Activated CD4-positive, alpha-beta T cell treated with anti-CD3 and anti-CD28 coated beads for 1 hour (primary cell): ENCODE data around the gene ENOX1.
"Not testable (repeated sequence)": the region's sequence is repeated elsewhere in the genome, so short reads cannot be mapped to it uniquely, and the experiment has no call there.

Source experiments
- DNase-seq: peaks from one replicate; pipeline ENCODE4 v3.0.0-alpha.2; 2020

ENOX1 gene

DNA sequence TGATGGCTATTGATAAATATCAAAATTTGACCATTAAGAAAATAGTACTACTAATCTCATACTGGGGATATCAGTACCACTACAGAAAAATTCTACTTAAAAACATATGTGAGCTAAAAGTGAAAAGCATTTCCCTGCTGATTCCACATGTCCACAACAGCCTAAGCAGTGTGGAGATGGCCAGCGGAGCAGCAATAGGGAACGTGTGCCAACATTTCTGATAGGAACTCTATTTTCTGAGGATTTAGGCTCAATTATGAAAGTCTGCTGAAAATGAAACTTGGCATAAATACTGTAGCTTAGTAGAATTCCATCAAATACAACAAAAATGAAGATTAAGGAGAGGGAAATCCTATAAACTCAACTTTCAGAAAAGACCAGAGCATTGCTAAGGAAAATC, 311.6 kb downstream of the ENOX1 start:
- no peak for DNase-seq

DNA sequence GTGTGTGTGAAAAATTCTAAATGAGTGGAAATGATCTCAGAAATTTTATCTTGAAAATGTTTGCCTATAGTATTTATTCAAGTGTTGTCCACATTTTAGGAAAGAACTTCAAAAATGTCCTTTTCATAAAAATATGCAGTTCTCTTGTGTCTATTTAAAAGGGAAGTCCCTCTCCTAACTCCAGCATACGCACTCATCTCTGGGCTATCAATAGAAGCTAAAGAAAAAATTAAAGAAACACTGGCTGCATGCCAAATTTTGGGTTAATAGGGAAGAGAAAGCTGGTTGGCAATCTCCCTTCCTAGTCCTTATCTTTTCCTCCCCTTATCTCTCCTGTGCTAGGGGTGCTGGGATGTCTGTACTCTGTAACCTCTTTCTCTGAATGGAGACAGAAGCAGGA, 313.3 kb downstream of the ENOX1 start:
- DNase-seq = no peak

DNA sequence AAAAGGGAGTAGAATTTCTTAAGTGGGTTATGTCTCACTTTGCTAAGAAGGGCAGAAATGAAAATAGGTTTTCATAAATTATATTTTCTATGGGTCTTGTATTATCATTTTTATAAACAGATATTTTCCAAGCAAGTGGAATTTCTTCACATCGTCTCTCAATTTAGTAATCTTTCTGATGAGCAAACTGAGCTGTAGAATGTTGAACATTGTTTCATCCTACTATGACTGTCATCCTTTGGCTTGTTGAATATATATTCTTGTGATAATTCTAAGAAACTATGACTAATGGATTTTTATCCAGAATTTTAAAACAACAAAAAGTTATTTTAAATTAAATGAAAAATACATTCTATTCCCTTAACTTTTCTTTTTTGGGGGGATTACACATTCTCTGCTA, 313.8 kb downstream of the ENOX1 start:
- no peak for DNase-seq

DNA sequence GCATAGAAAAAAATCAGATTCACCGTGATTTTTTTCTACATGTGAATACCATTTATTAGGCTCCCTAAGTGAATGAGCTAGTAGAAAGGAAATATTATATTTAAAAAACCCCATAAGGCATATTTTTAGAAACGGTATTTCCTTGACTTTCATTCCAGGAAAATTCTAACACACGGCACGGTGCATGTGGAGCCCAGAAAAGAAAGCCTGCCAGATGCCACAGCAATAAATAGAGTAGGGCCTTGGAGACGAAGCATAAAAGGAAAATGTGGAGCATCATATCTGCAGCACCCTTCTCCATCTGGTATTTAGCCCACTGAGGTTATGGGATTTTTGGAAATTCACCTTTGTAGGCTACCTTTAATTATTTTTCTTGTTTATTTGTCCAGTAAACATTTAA, 314.4 kb downstream of the ENOX1 start:
- DNase-seq = no peak

DNA sequence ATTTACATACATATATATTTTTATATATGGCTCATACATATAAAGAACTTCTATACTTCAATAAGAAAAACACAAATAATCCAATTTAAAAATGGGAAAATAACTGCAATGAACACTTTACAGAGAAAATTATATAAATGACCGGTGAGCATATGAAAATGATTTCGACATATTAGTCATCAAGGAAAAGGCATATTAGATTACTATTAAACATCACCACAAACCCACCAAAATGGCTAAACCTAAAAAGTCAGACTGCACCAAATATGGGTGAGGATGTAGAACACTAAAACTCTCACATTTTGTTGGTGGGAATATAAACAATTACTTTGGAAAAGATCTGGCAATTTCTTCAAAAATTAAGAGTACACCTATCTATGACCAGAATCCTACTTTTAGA, 316.2 kb downstream of the ENOX1 start:
- no peak for DNase-seq

DNA sequence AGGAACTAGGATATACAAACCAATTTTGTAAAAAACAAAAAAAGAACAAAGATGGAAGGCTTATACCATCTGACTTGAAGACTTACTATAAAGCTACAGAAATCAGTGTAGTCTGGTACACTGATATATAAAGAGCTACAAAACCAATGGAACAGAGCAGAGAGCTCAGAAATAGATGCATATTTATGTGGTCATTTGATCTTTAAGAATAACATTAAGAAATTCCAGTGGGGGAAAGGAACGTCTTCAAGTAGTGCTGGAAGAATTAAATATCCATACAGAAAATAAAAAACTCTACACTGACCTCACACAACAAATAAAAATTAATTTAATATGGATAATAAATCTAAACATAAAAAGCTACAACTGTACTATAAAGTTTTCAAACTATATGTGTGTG, 317.0 kb downstream of the ENOX1 start:
- no peak for DNase-seq

DNA sequence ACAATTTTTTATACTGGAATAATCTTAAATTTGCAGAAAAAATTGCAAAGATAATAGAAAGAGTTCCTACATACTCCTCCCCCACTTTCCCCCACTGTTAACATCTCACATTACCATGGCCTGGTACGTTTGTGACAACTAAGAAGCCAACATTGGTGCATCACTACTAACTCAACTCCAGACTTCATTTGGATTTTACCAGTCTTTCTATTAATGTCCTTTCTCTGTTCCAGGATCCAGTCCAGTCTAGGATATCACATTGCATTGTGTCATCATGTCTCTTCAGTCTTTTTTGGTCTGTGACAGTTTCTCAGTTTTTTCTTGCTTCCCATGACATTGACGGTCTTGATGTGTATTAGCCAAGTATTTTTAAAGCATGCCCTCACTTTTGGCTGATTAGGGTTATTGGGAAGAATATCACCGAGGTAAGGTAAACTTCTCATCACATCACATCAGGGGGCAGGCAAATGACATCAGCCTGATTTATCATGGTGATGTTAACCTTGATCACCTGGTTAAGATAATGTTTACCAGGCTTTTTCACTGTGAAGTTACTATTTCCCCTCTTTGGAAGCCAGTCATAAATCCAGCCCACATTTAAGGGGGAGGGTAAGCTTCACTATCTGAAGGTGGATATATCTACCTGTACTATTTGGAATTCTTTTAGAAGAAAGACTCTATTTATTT, 322.1 kb downstream of the ENOX1 start:
- no peak for DNase-seq

DNA sequence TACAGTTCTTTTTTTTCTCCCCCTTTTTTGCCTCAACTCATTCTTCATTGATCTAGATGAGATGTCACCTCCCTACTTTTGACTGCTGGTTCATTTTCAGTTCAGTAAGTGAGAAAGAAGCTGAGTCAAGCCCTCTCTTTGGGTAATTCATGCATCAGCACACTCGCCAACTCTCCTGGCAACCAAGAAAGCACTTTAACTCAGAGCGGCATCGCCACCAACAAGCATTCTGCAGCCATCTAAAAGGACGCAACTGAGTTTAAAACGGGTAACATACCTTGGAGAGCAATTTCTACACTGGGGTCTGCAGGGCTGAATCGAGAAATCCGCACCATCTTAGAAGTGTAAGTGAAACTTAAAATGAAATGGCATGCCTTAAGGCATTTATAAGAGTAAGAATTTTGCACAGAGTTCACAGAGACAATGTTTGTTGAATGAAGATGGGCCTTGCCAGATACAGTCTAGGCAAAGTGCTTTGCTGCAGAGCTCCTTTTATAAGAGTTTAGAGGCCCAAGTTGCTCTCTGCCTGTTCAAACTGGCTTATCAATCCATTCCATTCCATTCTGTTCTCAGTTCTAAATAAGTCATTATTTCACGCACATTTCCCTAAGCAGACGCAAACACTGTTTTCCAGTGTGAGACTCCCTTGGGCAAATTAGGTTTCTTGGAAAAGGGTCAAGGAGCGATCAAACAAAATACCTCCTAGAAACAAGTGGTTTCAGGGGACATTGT, 338.0 kb downstream of the ENOX1 start:
- DNase-seq = no peak

DNA sequence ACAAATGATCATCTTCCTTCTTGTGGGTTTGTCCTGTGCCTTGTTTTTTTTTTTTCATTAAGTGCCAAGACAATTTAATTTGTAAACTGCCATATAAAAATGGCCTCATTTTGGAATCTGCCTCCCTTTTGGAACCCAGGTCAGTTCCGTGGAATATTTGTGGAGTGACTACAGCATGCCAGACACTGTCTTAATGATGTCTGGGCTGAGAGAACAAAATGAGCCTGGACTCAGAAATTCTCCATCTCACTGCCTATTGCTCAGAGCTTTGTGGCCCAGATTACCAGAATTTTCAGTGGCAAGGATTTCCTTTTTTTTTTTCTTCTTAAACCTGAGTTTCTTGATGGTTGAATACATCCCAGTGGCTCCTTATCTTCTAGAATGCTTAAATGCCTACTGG, 340.6 kb downstream of the ENOX1 start:
- DNase-seq = no peak

DNA sequence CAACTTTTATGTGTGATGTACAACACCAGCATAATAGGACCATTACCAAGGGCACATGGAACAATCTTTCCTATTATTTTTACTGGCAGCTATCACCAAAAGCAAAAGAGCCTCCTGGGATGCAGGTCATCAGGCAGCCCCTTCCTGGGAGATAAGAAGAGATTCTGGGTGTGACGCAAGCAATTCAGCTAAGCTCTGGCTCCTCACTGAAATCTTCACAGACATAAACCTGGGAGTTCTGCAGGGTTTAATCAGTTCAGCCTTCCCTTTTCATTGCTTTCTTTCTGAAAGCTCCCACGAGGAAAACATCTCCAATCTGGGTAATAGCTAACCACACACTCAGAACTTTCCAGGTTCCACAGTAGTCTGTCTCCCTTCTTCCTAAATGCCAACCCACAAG, 341.1 kb downstream of the ENOX1 start:
- DNase-seq = no peak

DNA sequence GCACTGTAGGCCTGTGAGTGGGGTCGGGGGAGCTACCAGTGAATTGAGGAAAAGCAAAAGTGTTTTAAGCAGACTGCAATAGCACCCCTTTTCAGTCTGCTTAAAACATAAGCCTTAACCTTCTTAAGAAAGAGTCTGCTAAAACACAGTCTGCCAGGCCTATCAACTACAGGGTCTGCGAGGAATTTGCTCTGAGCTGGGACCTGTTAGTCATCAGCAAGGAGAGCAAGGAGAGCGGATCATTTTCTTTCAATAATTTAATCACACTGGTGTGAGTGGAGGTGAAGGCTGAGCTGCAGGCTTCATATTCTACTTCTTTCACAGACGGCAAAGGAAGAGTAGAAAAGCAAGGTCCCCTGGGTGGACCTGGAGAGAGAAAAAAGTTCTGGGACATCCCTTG, 342.7 kb downstream of the ENOX1 start:
- no peak for DNase-seq

DNA sequence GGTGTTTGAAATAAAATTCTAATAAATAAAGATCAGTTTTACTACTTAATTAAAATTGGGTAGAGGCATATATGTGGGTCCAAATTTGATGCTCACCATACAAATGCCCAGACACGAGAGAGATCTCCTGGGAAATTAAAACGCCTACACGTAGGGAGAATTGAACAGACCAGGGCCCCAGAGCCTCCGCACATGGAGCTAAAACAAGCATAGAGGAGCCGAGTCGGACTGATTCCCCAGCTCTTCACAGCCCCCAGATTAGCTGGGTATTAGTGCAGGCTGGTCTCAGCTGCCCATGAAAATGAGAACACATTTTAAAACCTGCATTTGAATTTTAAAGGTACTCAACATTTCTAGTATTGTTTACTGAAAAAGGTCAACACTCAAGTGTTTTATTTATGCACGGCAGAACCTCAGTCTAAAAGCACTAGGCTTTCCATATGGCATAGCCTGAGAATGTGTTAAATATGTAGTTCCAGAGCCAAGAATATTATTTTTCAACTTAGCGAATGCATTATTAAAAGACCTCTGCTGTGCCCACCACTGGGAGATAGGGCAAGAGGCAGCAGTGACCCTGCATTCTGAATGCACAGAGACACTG, 344.8 kb downstream of the ENOX1 start:
- no peak for DNase-seq

DNA sequence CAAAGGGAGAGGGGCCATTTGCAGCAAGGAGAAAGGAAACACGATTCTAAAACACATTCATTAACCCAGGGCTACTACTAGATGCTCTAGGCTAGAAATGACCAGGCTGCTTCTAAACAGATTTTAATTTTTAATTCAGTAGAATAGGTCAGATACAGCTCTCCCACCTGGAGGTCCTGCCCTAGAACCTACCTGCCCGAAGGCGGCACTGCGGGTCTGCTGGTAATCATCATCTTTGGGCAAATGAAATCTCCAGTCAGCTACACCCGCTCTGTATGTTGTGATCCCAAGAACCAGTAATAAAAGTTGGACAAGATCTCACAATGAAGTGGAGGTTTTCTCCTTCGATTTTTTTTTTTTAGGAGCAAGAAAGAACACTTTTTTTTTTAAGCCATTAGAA, 345.3 kb downstream of the ENOX1 start:
- DNase-seq = no peak

DNA sequence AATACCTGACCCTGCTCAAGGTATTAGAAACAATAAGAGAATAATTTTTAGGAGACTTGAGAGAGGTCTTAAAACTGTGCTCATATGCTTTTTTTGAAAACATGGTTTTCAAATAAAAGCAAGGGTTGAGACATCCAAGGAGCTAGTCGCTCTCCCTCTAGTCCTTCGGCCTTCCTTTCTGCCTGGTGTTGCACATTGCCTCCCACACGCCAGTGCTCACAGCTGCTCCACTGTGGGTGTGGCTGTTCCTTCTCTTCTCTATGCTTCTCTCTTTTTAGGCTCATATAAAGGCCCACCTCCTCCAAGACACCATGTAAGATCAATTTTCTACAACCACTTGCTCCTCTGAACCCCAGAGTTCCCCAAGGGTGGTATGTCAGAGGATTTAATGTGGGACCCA, 352.6 kb downstream of the ENOX1 start:
- no peak for DNase-seq

DNA sequence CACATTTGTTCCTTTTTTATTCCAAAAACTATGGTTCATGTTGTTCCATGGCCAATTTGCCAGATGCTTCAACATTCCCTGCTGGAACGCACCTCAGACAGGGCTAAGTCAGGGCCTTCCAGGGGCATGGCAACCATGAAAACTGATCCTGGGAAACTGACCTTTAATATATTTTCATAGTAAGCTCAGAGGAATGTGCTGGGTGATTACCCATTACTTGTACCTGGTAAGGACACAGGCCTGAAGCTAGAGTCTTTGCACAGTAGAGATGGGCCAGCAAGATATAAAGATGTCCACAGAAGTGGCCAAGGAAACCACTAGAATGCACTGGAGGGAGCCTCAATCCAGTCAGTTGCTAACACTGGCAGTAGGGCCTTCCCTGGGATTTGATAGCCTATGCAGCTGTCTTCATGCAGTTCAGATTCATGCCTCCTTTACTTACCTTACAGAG, 353.1 kb downstream of the ENOX1 start:
- DNase-seq = no peak

DNA sequence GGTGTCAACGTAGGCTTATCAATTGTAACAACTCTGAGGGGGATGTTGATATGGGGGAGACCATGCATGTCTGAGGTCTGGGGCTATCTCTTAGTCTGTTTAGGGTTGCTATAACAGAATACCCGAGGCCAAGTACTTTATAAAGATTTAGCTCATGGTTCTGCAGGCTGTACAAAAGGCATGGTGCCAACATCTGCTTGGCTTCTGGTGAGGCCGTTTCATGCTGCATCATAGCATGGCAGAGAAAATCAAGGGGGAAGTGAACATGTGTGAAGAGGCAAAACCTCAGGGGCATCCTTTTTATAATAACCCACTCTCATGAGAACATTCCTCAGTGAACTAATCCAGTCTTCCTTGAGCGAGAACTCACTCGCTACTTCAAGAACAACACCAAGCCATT, 353.8 kb downstream of the ENOX1 start:
- no peak for DNase-seq

DNA sequence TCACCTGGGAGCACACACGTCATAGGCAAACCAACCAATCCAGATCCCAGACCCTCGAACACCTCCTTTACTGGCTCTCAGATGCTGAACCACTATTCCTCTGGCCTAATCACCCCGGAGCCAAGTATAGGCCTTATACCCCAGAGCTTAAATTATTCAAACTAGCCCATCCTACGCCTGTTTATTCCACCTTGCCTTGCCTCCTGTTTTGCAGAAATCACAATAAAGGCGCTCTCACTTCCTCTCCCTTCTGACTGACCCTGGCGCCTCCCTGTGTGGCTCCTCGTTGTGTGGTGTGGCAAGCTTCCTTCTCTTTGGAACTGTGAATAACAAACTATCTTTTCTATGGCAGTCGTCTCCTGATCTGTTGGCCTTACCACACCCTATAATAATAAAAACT, 354.9 kb downstream of the ENOX1 start:
- DNase-seq = no peak

DNA sequence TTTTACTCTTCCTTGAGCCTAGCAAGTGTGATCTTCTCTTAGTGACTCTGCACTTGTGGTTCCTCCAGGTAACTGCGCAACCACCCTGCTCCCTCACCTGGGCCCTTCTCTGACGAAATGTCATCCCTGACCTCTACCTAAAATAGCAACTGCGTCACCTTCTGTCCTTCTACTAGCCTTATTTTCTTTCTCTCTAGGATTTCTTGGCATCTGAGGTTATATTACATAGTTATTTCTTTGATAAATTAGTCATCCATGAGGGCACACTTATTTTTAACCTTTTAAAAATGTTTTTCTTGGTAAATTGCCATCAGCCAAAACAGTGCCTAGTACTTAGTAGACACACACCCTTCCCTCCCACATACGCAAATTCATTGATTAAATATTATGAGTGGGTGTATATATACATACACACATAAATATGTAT, 355.5 kb downstream of the ENOX1 start:
- DNase-seq = no peak

DNA sequence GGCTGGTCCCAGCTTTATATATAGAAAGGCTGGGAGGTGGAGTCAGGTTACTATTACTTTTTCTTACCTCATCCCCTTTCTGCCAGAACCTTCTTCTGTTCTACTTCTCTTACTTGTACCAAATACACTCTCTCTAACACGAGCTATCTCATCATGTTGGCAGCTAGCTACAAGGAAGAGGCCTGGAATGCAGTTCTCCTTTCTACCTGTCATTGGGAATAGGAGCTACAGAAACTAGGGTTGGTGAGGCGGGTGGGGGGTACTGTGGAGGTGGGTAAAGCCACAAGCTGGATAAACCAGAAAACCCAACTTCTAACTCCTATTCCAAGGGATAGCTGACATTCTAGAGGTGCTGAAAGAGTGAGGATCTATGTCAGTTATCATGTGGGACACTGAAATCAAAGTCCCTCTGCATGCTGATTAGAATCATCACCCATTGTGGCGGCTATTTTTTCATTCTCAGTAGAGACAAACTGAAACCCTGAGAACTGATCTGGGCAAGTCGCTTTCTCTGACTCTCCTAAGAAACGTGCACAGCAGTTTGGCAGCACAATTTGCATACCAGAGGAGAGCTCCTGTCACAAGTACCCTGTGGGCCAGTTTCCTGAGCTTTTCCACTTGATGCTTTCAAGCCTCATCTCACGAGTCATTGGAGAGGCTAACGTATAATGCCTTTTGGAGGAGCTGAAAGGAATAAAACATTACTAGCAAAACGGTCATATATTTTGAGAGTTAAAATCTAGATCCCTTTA, 358.1 kb downstream of the ENOX1 start:
- DNase-seq = no peak

DNA sequence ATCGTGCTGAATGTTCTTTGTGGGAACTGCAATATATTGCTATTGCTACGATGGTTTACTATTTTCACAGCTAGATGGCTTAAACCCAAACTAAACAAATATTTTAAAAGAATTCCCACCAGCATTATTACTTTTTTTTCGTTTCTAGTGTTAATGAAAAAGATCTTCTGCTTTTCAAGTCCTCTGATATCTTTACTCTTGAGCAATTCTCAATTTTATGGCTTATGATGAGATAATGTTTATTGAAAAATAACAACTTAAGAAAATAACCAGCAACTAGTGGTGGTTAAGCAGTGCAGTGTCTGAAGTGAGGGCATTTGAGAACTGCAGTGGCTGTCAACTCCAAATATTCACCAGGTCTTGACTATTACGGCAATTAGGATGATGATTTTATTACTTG, 360.4 kb downstream of the ENOX1 start:
- DNase-seq = no peak

DNA sequence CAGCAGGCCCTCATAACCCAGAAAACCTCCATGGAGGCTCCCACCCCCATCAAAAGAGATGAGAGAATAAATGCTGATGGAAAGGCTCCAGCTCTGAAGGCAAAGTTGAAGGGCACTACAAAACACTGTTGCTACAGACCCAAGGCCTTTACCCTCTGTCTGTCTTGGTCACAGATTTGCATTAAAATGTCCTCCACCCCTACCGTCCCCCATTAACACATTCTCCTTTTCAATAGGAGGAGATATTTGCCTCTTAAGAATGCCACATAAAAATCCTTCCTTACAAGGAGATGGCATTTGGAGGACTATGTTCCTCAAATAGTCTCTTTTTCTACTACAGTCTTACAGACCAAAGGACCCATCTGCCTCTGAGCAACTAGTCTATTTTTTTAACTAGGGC, 361.5 kb downstream of the ENOX1 start:
- DNase-seq = no peak

DNA sequence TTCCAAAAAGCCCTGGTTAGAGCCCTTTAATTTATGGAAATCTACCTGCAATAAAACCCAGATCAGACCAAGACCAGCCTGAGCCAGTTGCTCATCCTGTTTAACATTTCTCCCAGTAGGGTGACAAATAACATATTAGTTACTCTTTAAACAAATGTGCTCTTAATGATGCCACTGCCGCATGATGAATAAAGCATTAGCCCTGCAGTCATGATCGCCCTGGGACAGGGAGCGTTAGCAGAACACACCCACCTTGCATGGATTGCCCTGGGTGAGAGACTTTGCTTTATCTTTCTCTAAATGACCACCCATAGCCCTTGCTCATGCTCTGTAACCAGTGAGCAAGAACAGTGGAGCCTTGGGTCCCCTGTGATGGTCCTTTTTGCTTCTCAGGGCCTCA, 362.4 kb downstream of the ENOX1 start:
- DNase-seq = no peak

DNA sequence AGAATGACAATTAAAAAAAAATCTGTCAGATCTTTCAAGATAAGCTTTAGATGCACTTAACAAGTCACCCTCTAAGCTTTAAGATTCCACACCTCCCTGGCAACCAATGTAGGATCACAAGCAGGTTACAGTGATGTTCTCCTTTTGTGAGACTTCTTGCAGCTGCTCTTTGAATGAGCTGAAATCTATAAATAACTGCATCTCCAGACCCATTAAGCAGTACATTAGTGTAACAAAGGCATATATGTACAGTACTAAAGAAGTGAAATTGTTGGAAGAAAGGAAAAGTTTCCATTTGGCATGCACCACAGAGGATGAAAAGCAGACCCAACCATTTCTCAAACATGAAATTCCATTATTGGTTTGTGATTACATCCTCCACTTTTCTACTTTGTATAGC, 364.7 kb downstream of the ENOX1 start:
- no peak for DNase-seq

DNA sequence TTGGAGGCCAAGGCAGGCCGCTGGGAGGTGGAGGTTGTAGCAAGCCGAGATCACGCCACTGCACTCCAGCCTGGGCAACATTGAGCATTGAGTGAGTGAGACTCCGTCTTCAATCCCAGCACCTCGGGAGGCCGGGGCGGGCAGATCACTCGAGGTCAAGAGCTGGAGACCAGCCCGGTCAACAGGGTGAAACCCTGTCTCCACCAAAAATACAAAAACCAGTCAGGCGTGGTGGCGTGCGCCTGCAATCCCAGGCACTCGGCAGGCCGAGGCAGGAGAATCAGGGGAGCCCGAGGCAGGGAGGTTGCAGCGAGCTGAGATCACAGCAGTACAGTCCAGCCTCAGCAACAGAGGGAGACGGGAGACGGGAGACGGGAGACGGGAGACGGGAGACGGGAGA, 369.9 kb downstream of the ENOX1 start:
- not testable (repeated sequence) for DNase-seq
